ENCODE data around the gene BORCS5. TPM values are rescaled to one million over a fixed set of nuclear protein-coding genes. Genes with fewer than 3 reads are reported as not detected.
"Not testable (repeated sequence)": the region's sequence is repeated elsewhere in the genome, so short reads cannot be mapped to it uniquely, and the experiment has no call there.

The BORCS5 gene
- total and polyA plus RNA-seq, 5 donors from 2014 or later: 25.0 to 39.2 (median 36.2) TPM

DNA sequence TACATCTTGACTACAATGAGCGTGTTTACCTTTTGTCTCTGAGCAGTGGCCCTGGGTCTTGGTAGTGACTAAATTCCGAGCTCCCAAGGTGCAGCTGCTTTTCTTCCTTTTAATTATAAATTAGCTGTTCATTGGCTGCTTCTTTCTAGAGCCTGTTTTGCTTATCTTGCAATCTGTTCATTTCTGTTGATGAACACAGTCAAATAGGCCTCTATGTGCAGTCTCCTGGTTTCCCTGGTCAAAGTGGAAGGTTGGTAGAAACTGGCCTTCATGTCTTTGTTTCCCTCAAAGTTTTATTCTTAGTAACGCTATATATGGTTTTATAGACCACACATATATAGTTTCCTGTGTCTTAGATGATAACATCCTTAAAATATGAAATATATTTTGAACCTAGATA is 111.7 kb downstream of the BORCS5 start:
- H3K27ac Mint-ChIP-seq: peak overlapping the region; percentile 99 to 100 (median 100)
- H3K4me3 Mint-ChIP-seq: peak overlapping the region; percentile 40 to 80 (median 72)
- H3K4me1 ChIP-seq (ENCODE audit: control insufficient read depth, insufficient read depth, low read length, poor library complexity, severe bottlenecking): peaks cover 73% of the 10 kb centered on the region

DNA sequence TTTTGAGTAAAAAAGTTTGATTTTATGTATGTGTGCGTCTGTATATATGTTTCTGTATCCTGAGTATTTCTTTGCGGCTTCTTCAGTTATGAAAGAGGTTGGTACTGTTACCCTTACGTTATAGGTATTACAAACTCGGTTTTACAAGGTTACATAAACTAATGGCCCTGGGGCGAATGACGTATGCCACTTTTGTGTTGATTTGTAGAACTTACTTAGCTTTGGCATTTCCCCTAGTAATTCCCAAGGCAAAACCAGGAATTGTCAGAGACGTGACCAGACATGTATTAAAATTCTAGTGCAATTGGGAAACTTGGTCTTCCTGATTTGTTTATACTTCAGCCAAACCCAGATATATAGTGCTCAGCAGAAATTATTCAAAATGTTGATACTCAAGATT is 112.5 kb downstream of the BORCS5 start:
- no peaks in the 10 kb centered on the region for H3K27me3 ChIP-seq (ENCODE audit: control insufficient read depth, insufficient read depth, low read length)
- no peak overlapping the region for H3K4me3 ChIP-seq (ENCODE audit: low read depth, low read length)
- peak overlapping the region; percentile 90 for H3K27ac ChIP-seq (ENCODE audit: insufficient read depth, low read length, poor library complexity, severe bottlenecking)
- peaks cover 37% of the 10 kb centered on the region for H3K36me3 Mint-ChIP-seq
- ATAC-seq (ENCODE audit: low read depth in 2 of 2) (no peak), DNase-seq (no peak)
- H3K4me1 ChIP-seq (ENCODE audit: control insufficient read depth, insufficient read depth, low read length, poor library complexity, severe bottlenecking): peaks cover 73% of the 10 kb centered on the region
- peaks cover 32 to 87% (median 55%) of the 10 kb centered on the region in 4 donors for H3K4me1 Mint-ChIP-seq
- peak overlapping the region in 1 of 4 donors; percentile 22 for H3K4me3 Mint-ChIP-seq
- H3K27me3 Mint-ChIP-seq: no peaks in the 10 kb centered on the region
- H3K36me3 ChIP-seq (ENCODE audit: control insufficient read depth, insufficient read depth, low read length): no peaks in the 10 kb centered on the region
- no peaks in the 10 kb centered on the region for H3K9me3 ChIP-seq (ENCODE audit: control insufficient read depth in 2 of 2, low read length in 2 of 2)
- H3K27ac Mint-ChIP-seq: peak overlapping the region; percentile 99 to 100 (median 100)
- H3K9me3 Mint-ChIP-seq: peaks cover 0 to 3% (median 0%) of the 10 kb centered on the region in 7 donors

More for the DNA sequence above, 111.7 kb downstream of the BORCS5 start:
- H3K27me3 ChIP-seq (ENCODE audit: control insufficient read depth, insufficient read depth, low read length): no peaks in the 10 kb centered on the region
- ATAC-seq (ENCODE audit: low read depth in 2 of 2) (no peak), DNase-seq (no peak)
- Mint-ChIP-seq H3K9me3 (peaks cover 0 to 3% (median 0%) of the 10 kb centered on the region in 7 donors), H3K36me3 (peaks cover 38% of the 10 kb centered on the region), H3K27me3 (no peaks in the 10 kb centered on the region), H3K4me1 (peaks cover 27 to 86% (median 55%) of the 10 kb centered on the region in 4 donors)
- H3K9me3 ChIP-seq (ENCODE audit: control insufficient read depth in 2 of 2, low read length in 2 of 2): no peaks in the 10 kb centered on the region
- peak overlapping the region; percentile 90 for H3K27ac ChIP-seq (ENCODE audit: insufficient read depth, low read length, poor library complexity, severe bottlenecking)
- H3K4me3 ChIP-seq (ENCODE audit: low read depth, low read length): peak overlapping the region; percentile 60
- H3K36me3 ChIP-seq (ENCODE audit: control insufficient read depth, insufficient read depth, low read length): no peaks in the 10 kb centered on the region

DNA sequence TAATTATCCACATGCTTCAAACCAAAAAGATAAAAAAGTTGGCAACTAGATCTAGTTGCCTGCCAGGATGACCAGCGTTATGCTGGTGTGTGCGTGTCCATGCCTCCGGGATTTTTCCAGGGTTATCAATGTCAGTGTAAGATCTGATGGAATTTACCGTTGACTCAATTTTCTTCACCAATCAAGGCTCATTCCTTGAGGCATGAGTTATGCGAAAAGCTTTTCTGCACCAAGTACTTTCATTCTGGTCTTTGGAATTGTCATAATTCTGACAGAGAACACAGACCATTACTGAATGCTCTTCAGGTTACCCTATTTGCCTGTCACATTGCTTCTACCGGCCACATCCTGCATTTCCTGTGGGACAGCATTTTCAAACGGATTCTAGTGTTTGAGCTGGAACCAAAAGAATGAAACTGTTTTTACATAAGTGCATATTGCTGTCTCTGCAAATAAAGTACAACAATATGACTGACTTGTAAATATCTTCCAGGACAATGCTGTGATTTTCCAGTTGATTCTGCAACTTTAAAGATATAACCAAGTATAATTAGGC is 114.0 kb downstream of the BORCS5 start:
- Histone ChIP-seq H3K4me3 (ENCODE audit: low read depth, low read length) (peak overlapping the region; percentile 29), H3K9me3 (ENCODE audit: control insufficient read depth in 2 of 2, low read length in 2 of 2) (no peaks in the 10 kb centered on the region), H3K27me3 (ENCODE audit: control insufficient read depth, insufficient read depth, low read length) (no peaks in the 10 kb centered on the region), H3K27ac (ENCODE audit: insufficient read depth, low read length, poor library complexity, severe bottlenecking) (no peak overlapping the region), H3K4me1 (ENCODE audit: control insufficient read depth, insufficient read depth, low read length, poor library complexity, severe bottlenecking) (peaks cover 75% of the 10 kb centered on the region), H3K36me3 (ENCODE audit: control insufficient read depth, insufficient read depth, low read length) (peaks cover 1% of the 10 kb centered on the region)
- peaks cover 39 to 87% (median 59%) of the 10 kb centered on the region in 4 donors for H3K4me1 Mint-ChIP-seq
- ATAC-seq (ENCODE audit: low read depth in 2 of 2): no peak
- H3K27me3 Mint-ChIP-seq: no peaks in the 10 kb centered on the region
- H3K36me3 Mint-ChIP-seq: peaks cover 38% of the 10 kb centered on the region
- no peak overlapping the region for H3K4me3 Mint-ChIP-seq
- H3K9me3 Mint-ChIP-seq: peaks cover 0 to 3% (median 0%) of the 10 kb centered on the region in 7 donors
- no peak for DNase-seq
- peak overlapping the region; percentile 89 to 100 (median 95) for H3K27ac Mint-ChIP-seq

DNA sequence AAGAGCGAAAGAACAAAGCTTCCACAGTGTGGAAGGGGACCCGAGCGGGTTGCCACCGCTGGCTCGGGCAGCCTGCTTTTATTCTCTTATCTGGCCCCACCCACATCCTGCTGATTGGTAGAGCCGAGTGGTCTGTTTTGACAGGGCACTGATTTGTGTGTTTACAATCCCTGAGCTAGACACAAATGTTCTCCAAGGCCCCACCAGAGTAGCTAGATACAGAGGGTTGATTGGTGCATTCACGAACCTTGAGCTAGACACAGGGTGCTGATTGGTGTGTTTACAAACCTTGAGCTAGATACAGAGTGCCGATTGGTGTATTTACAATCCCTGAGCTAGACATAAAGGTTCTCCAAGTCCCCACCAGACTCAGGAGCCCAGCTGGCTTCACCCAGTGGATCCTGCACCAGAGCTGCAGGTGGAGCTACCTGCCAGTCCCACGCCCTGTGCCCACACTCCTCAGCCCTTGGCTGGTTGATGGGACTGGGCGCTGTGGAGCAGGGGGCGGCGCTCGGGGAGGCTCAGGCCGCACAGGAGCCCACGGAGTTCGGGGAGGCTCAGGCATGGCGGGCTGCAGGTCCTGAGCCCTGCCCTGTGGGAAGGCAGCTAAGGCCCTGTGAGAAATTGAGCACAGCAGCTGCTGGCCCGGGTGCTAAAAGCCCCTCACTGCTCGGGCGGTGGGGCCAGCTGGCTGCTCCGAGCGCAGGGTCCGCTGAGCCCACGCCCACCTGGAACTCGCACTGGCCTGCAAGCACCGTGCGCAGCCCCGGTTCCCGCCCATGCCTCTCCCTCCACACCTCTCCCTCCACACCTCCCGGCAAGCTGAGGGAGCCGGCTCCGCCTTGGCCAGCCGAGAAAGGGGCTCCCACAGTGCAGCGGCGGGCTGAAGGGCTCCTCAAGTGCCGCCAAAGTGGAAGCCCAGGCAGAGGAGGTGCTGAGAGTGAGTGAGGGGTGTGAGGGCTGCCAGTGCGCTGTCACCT is 115.4 kb downstream of the BORCS5 start:
- H3K4me3 ChIP-seq (ENCODE audit: low read depth, low read length); H3K9me3 ChIP-seq (ENCODE audit: control insufficient read depth in 2 of 2, low read length in 2 of 2); H3K9me3 Mint-ChIP-seq; H3K4me3 Mint-ChIP-seq; H3K27me3 ChIP-seq (ENCODE audit: control insufficient read depth, insufficient read depth, low read length); DNase-seq; ATAC-seq (ENCODE audit: low read depth in 2 of 2); H3K27me3 Mint-ChIP-seq: not testable (repeated sequence)
- peaks cover 15% of the 10 kb centered on the region for H3K36me3 ChIP-seq (ENCODE audit: control insufficient read depth, insufficient read depth, low read length)
- H3K4me1 ChIP-seq (ENCODE audit: control insufficient read depth, insufficient read depth, low read length, poor library complexity, severe bottlenecking): peaks cover 70% of the 10 kb centered on the region
- Mint-ChIP-seq H3K36me3 (peaks cover 43% of the 10 kb centered on the region), H3K27ac (peak overlapping the region; percentile 89 to 100 (median 95)), H3K4me1 (peaks cover 31 to 83% (median 54%) of the 10 kb centered on the region in 4 donors)
- H3K27ac ChIP-seq (ENCODE audit: insufficient read depth, low read length, poor library complexity, severe bottlenecking): peak overlapping the region; percentile 88

DNA sequence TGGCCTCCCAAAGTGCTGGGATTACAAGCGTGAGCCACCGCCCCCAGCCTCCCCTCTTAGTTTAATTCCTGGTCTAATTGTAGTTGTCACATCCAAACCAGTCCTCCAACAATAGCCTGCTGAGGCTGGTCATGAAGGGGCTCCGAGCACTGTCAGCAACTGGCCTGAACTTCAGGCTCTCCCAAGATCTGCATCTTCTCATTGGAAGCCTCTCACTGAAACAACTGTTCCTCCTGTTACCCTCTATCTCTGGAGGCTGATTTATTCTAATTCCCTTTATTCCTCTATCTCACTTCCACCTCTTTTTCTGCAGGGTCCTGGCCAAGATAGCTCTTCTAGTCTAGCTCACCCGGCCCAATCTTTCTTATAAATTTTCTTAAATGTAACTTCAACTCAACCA is 116.3 kb downstream of the BORCS5 start:
- Histone ChIP-seq H3K4me1 (ENCODE audit: control insufficient read depth, insufficient read depth, low read length, poor library complexity, severe bottlenecking) (peaks cover 63% of the 10 kb centered on the region), H3K27me3 (ENCODE audit: control insufficient read depth, insufficient read depth, low read length) (no peaks in the 10 kb centered on the region), H3K36me3 (ENCODE audit: control insufficient read depth, insufficient read depth, low read length) (peaks cover 25% of the 10 kb centered on the region), H3K4me3 (ENCODE audit: low read depth, low read length) (no peak overlapping the region), H3K27ac (ENCODE audit: insufficient read depth, low read length, poor library complexity, severe bottlenecking) (peak overlapping the region; percentile 88), H3K9me3 (ENCODE audit: control insufficient read depth in 2 of 2, low read length in 2 of 2) (no peaks in the 10 kb centered on the region)
- ATAC-seq (ENCODE audit: low read depth in 2 of 2) (no peak), DNase-seq (no peak)
- H3K4me1 Mint-ChIP-seq: peaks cover 24 to 80% (median 49%) of the 10 kb centered on the region in 4 donors
- peaks cover 0 to 3% (median 0%) of the 10 kb centered on the region in 7 donors for H3K9me3 Mint-ChIP-seq
- peak overlapping the region; percentile 98 to 99 (median 98) for H3K27ac Mint-ChIP-seq
- peak overlapping the region in 2 of 4 donors; percentile 55 to 77 for H3K4me3 Mint-ChIP-seq
- H3K36me3 Mint-ChIP-seq: peaks cover 51% of the 10 kb centered on the region
- no peaks in the 10 kb centered on the region for H3K27me3 Mint-ChIP-seq

DNA sequence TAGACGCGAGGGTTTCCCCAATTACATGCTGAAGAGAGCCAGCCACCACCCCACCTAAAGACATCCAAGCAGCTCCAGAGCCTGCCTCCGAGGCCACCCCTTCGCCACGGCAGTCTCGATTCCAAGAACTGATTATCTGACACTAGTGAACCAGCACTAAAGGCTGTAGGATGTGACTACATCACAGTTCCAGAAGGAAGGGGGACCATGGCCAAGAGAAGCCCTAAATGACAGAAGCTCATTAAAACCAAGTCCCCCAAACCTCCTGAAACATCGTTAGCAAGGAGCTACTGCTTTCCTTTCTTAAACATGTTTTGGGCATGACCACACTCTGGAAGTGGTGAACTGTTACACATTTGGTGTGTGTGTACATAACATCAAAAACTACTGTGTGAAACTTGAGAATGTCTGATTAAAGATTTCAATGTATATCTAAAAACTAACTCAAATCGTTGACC is 117.6 kb downstream of the BORCS5 start:
- peak in 1 of 3 donors; percentile 80 for DNase-seq
- H3K4me3 Mint-ChIP-seq: peak overlapping the region; percentile 23 to 77 (median 70)
- Histone ChIP-seq H3K36me3 (ENCODE audit: control insufficient read depth, insufficient read depth, low read length) (peaks cover 36% of the 10 kb centered on the region), H3K27ac (ENCODE audit: insufficient read depth, low read length, poor library complexity, severe bottlenecking) (peak overlapping the region; percentile 88), H3K4me3 (ENCODE audit: low read depth, low read length) (peak overlapping the region; percentile 62), H3K4me1 (ENCODE audit: control insufficient read depth, insufficient read depth, low read length, poor library complexity, severe bottlenecking) (peaks cover 61% of the 10 kb centered on the region), H3K9me3 (ENCODE audit: control insufficient read depth in 2 of 2, low read length in 2 of 2) (no peaks in the 10 kb centered on the region), H3K27me3 (ENCODE audit: control insufficient read depth, insufficient read depth, low read length) (no peaks in the 10 kb centered on the region)
- no peaks in the 10 kb centered on the region for H3K27me3 Mint-ChIP-seq
- peaks cover 59% of the 10 kb centered on the region for H3K36me3 Mint-ChIP-seq
- peak; percentile 34 to 47 for ATAC-seq (ENCODE audit: low read depth in 2 of 2)
- peak overlapping the region; percentile 98 to 99 (median 98) for H3K27ac Mint-ChIP-seq
- peaks cover 17 to 79% (median 48%) of the 10 kb centered on the region in 4 donors for H3K4me1 Mint-ChIP-seq
- peaks cover 0 to 3% (median 0%) of the 10 kb centered on the region in 7 donors for H3K9me3 Mint-ChIP-seq

DNA sequence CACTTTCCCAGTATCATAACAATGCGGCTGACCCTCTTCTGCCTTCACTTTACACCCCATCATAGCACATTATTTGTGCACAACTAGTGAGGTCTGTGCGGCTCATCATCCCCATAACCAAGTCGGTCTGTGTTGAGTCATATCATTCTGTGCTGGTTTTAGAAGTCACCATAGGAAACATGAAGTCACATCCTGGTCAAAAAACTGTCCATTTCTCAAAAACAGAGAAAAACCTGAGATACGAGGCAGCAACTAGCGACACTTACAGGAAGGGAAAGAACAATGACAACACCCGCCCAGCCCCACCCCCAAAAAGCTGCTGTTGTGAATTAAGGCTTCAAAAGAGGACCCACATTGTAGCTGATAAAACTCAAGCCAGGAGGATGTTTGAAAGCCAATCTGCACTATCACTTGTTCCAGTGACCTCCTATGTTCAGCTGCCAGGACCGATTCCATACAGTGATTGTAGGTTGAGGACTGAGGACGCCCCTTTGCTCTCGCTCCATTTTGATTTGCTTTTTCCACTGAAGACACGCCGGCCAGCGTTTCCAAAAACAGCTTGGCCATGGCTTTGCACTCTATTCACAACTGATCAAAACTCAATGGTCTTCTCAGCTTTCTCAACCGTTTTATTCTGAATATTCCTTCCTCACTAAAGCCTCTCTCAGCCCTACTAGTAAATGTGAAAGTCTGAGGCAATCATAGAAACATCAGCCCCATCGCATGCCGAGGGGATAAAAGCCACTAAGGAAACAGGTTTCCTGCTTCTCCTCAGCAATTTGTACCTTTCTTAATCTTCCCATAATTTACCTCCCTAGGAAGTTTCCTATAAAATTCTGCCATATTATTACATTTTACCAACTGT is 118.3 kb downstream of the BORCS5 start:
- Mint-ChIP-seq H3K27ac (peak overlapping the region; percentile 98 to 99 (median 98)), H3K27me3 (no peaks in the 10 kb centered on the region), H3K36me3 (peaks cover 61% of the 10 kb centered on the region), H3K9me3 (peaks cover 0 to 3% (median 0%) of the 10 kb centered on the region in 7 donors), H3K4me1 (peaks cover 17 to 81% (median 52%) of the 10 kb centered on the region in 4 donors), H3K4me3 (peak overlapping the region; percentile 65 to 77 (median 70))
- peak; percentile 51 to 95 (median 82) for DNase-seq
- peak; percentile 86 to 87 for ATAC-seq (ENCODE audit: low read depth in 2 of 2)
- peak overlapping the region; percentile 88 for H3K27ac ChIP-seq (ENCODE audit: insufficient read depth, low read length, poor library complexity, severe bottlenecking)
- peaks cover 67% of the 10 kb centered on the region for H3K4me1 ChIP-seq (ENCODE audit: control insufficient read depth, insufficient read depth, low read length, poor library complexity, severe bottlenecking)
- H3K27me3 ChIP-seq (ENCODE audit: control insufficient read depth, insufficient read depth, low read length): no peaks in the 10 kb centered on the region
- peaks cover 43% of the 10 kb centered on the region for H3K36me3 ChIP-seq (ENCODE audit: control insufficient read depth, insufficient read depth, low read length)
- no peaks in the 10 kb centered on the region for H3K9me3 ChIP-seq (ENCODE audit: control insufficient read depth in 2 of 2, low read length in 2 of 2)
- H3K4me3 ChIP-seq (ENCODE audit: low read depth, low read length): peak overlapping the region; percentile 62
